Measurements from ENCODE around the gene RYR3.

- TF ChIP-seq, protein P1, sequence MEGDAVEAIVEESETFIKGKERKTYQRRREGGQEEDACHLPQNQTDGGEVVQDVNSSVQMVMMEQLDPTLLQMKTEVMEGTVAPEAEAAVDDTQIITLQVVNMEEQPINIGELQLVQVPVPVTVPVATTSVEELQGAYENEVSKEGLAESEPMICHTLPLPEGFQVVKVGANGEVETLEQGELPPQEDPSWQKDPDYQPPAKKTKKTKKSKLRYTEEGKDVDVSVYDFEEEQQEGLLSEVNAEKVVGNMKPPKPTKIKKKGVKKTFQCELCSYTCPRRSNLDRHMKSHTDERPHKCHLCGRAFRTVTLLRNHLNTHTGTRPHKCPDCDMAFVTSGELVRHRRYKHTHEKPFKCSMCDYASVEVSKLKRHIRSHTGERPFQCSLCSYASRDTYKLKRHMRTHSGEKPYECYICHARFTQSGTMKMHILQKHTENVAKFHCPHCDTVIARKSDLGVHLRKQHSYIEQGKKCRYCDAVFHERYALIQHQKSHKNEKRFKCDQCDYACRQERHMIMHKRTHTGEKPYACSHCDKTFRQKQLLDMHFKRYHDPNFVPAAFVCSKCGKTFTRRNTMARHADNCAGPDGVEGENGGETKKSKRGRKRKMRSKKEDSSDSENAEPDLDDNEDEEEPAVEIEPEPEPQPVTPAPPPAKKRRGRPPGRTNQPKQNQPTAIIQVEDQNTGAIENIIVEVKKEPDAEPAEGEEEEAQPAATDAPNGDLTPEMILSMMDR (IDR thresholded peaks at IDR 0.05; ENCODE audit: insufficient read depth, low read length, poor library complexity, severe bottlenecking): no peak
- no peak for TF ChIP-seq EZH2phosphoT487 (conservative IDR thresholded peaks at IDR 0.05; ENCODE audit: low read length)
Measured at GRCh38 chr15:33533197-33533596, 222.4 kb downstream of the RYR3 start.

All from SU-DHL-6 (cell line).